Activated T-helper 17 cell treated with anti-CD3 and anti-CD28 coated beads, Interleukin-2, amount 50 U/mL, for 72 hours (primary cell): ENCODE measurements around the gene ELOB. TPM values are rescaled to one million over a fixed set of nuclear protein-coding genes. Genes with fewer than 3 reads are reported as not detected.
"Not testable (repeated sequence)": the region's sequence is repeated elsewhere in the genome, so short reads cannot be mapped to it uniquely, and the experiment has no call there.

ENCODE experiments used
- ATAC-seq: fragments of 150-1000 bp; cut with Tn5 transposase; replicated peaks from 2 replicates; pipeline ENCODE4 v1.10.0; 2021; ENCODE audit warnings: mild to moderate bottlenecking, moderate library complexity
- H3K27ac Mint-ChIP-seq: one replicate; pipeline ENCODE4 v1.8.0; 2022; ENCODE audit warnings: mixed read lengths
- H3K27me3 Mint-ChIP-seq: one replicate; pipeline ENCODE4 v1.8.0; 2022; ENCODE audit warnings: mixed read lengths
- H3K36me3 Mint-ChIP-seq: one replicate; pipeline ENCODE4 v1.8.0; 2022; ENCODE audit warnings: low read depth, mild to moderate bottlenecking, mixed read lengths
- H3K4me1 Mint-ChIP-seq: one replicate; pipeline ENCODE4 v1.8.0; 2022; ENCODE audit warnings: mixed read lengths
- H3K4me3 Mint-ChIP-seq: one replicate; pipeline ENCODE4 v1.8.0; 2022; ENCODE audit warnings: mild to moderate bottlenecking, mixed read lengths
- H3K9me3 Mint-ChIP-seq: one replicate; pipeline ENCODE4 v1.8.0; 2022; ENCODE audit warnings: mixed read lengths
- total RNA-seq, 2 donors: library from RNA; stranded (reverse); gene quantifications; one replicate each; pipeline ENCODE4 v1.2.3, GENCODE V29; 2022

Gene ELOB
- total RNA-seq, 2 donors from 2014 or later = 160 to 280 TPM

- no peaks in the 10 kb centered on the region for H3K4me1 Mint-ChIP-seq
- no peaks in the 10 kb centered on the region for H3K36me3 Mint-ChIP-seq
- no peak overlapping the region for H3K4me3 Mint-ChIP-seq
Observed at GRCh38 chr16:2724088-2724676, 52.9 kb downstream of the ELOB start.

GRCh38 chr16:2721634-2722173 lies 55.4 kb downstream of the ELOB start:
- peak overlapping the region; percentile 36 for H3K4me3 Mint-ChIP-seq
- not testable (repeated sequence) for H3K27ac Mint-ChIP-seq, ATAC-seq, H3K4me1 Mint-ChIP-seq, H3K36me3 Mint-ChIP-seq, H3K9me3 Mint-ChIP-seq, H3K27me3 Mint-ChIP-seq

More at GRCh38 chr16:2724088-2724676, 52.9 kb downstream of the ELOB start:
- Mint-ChIP-seq H3K27ac (no peak overlapping the region), H3K27me3 (peaks cover 4% of the 10 kb centered on the region), H3K9me3 (no peaks in the 10 kb centered on the region)
- no peak for ATAC-seq

Other genes starting within 250 kb of the ELOB start
- gene CEMP1, start 245.9 kb downstream of the ELOB start, total RNA-seq = not detected
- 10 to 100 TPM; 52.1 to 67.7 TPM for gene PDPK1, start 239.3 kb downstream of the ELOB start, total RNA-seq
- 10 to 100 TPM; 42.2 to 79.1 TPM for gene KCTD5, start 94.8 kb downstream of the ELOB start, total RNA-seq
- gene PRSS27, start 57.1 kb downstream of the ELOB start, total RNA-seq = 1 to 10 TPM; 2.2 to 2.9 TPM
- 100 to 1,000 TPM; 553 to 810 TPM for gene SRRM2, start 24.6 kb downstream of the ELOB start, total RNA-seq
- gene PRSS33, start 10.3 kb upstream of the ELOB start, total RNA-seq = not detected
- gene PRSS41, start 21.2 kb upstream of the ELOB start, total RNA-seq = not detected
- gene PRSS21, start 40.0 kb upstream of the ELOB start, total RNA-seq = 1 to 10 TPM; 1.2 to 4.8 TPM
- 1 to 10 TPM; 4.0 to 5.7 TPM for gene ZG16B, start 53.0 kb upstream of the ELOB start, total RNA-seq
- 1 to 10 TPM in 1 of 2 donors, not detected in 1; 1.9 TPM for gene PRSS22, start 80.9 kb upstream of the ELOB start, total RNA-seq
- gene FLYWCH2, start 105.9 kb upstream of the ELOB start, total RNA-seq = 10 to 100 TPM; 13.5 to 14.6 TPM
- gene FLYWCH1, start 134.7 kb upstream of the ELOB start, total RNA-seq = 10 to 100 TPM; 52.4 to 61.1 TPM
- not detected for gene KREMEN2, start 187.0 kb upstream of the ELOB start, total RNA-seq
- 10 to 100 TPM; 24.4 to 41.4 TPM for gene PAQR4, start 192.1 kb upstream of the ELOB start, total RNA-seq
- gene PKMYT1, start 203.2 kb upstream of the ELOB start, total RNA-seq = 100 to 1,000 TPM in 1 of 2 donors, 10 to 100 TPM in 1; 97.7 to 154 TPM
- gene CLDN9, start 235.6 kb upstream of the ELOB start, total RNA-seq = under 1 TPM in 1 of 2 donors, not detected in 1; 0.15 TPM
- gene CLDN6, start 240.9 kb upstream of the ELOB start, total RNA-seq = not detected
- 10 to 100 TPM in 1 of 2 donors, 1 to 10 TPM in 1; 9.7 to 11.9 TPM for gene TNFRSF12A, start 243.1 kb upstream of the ELOB start, total RNA-seq
- 10 to 100 TPM; 28.2 to 46.0 TPM for gene HCFC1R1, start 246.7 kb upstream of the ELOB start, total RNA-seq
- 10 to 100 TPM; 49.8 to 68.1 TPM for gene THOC6, start 246.8 kb upstream of the ELOB start, total RNA-seq